Left ventricle myocardium inferior (tissue), 1 donor: Measurements from ENCODE around the gene BTBD9. TPM values are rescaled to one million over a fixed set of nuclear protein-coding genes. Genes with fewer than 3 reads are reported as not detected.

Experiments
- DNase-seq: peaks from one replicate; pipeline ENCODE4 v3.0.0-alpha.2; 2020
- H3K27ac ChIP-seq: fragments of 200-600 bp; replicated peaks from 2 replicates; pipeline ENCODE4 v1.8.0; 2021
- H3K27me3 ChIP-seq: fragments of 200-600 bp; 2 replicates; pipeline ENCODE4 v1.8.0; 2021; ENCODE audit warnings: low read depth
- H3K36me3 ChIP-seq: fragments of 200-600 bp; 2 replicates; pipeline ENCODE4 v1.8.0; 2021
- H3K4me1 ChIP-seq: fragments of 200-600 bp; 2 replicates; pipeline ENCODE4 v1.8.0; 2021
- H3K4me3 ChIP-seq: fragments of 200-600 bp; 2 replicates; pipeline ENCODE4 v1.8.0; 2021; ENCODE audit warnings: mild to moderate bottlenecking, moderate library complexity
- H3K9me3 ChIP-seq: fragments of 200-600 bp; replicated peaks from 2 replicates; pipeline ENCODE4 v1.8.0; 2021
- CTCF ChIP-seq: fragments of 200-600 bp; IDR thresholded peaks from 2 replicates; pipeline ENCODE4 v1.8.0; 2021; ENCODE audit warnings: antibody characterized with exemption, mild to moderate bottlenecking, borderline replicate concordance
- intact Hi-C: fragments of 100-400 bp; cut with micrococcal nuclease; formaldehyde crosslinking; loops from one replicate; pipeline ENCODE4 v1.11.0; 2022
- total RNA-seq: library from RNA; stranded (reverse); fragmentation: NEBNext Ultra II Directional; extraction: Animal tissue kit (Norgen Biotek cat#: 25700); gene quantifications from one replicate; pipeline ENCODE4 v1.2.1, GENCODE V29; 2021
- donor health status: DM: no; HTN: yes; CAD: no; lungs with severe emphysema.

Gene BTBD9
- total RNA-seq, 1 donor from 2014 or later, result 16.5 TPM

DNA sequence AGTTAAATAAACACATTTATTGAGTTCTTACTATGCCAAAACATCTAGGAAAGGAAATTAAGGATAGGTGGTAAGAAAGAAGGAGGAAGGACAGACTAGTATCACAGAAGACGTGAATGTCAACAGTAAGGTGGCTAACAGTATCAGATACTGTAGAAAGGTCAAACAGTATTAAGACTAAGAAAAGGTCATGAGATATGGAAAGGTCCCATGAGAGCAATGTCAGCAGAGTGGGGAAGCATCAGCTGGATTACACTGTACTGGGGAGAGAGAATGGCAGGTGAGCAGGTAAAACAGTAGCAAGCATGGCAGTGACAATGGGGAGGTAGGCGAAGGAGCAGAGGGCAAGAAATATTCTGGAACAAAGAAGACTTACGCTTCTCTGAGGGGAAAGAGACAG, 45.2 kb upstream of the BTBD9 start:
- peaks cover 44% of the 10 kb centered on the region for H3K36me3 ChIP-seq
- no peak for DNase-seq
- H3K27ac ChIP-seq, result no peak overlapping the region
- no peak for TF ChIP-seq CTCF
- no peaks in the 10 kb centered on the region for H3K27me3 ChIP-seq
- H3K9me3 ChIP-seq, result no peaks in the 10 kb centered on the region
- H3K4me1 ChIP-seq, result peaks cover 44% of the 10 kb centered on the region
- intact Hi-C loops, result no loop called here
- H3K4me3 ChIP-seq, result no peak overlapping the region

DNA sequence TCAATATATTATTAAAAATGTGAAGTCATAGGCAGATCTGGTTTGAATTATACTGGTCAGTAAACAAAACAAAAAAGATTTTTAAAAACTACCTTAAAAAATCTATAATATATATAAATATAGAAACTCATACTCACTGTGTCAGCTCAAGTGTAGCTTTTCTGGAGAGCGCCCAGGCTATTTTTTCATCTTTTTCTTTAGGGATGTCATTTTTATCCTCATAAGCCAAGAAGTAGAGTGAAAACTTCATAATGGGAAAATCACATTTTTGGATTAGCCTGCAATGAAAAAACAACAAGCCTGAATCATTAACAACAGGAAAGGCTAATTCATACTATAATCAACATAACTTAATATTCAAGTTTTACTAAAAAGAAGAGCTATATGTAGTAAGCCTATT, 44.5 kb upstream of the BTBD9 start:
- no peak overlapping the region for H3K27ac ChIP-seq
- no peak for TF ChIP-seq CTCF
- peaks cover 47% of the 10 kb centered on the region for H3K36me3 ChIP-seq
- no peaks in the 10 kb centered on the region for H3K27me3 ChIP-seq
- intact Hi-C loops, result no loop called here
- H3K9me3 ChIP-seq, result no peaks in the 10 kb centered on the region
- H3K4me1 ChIP-seq, result peaks cover 37% of the 10 kb centered on the region
- DNase-seq, result no peak
- H3K4me3 ChIP-seq, result no peak overlapping the region

GRCh38 chr6:38681850-38682249, 42.1 kb upstream of the BTBD9 start:
- no peak for DNase-seq
- intact Hi-C loops, result no loop called here
- H3K4me3 ChIP-seq, result no peak overlapping the region
- no peaks in the 10 kb centered on the region for H3K9me3 ChIP-seq
- H3K27me3 ChIP-seq, result no peaks in the 10 kb centered on the region
- peaks cover 62% of the 10 kb centered on the region for H3K36me3 ChIP-seq
- no peak overlapping the region for H3K27ac ChIP-seq
- peaks cover 20% of the 10 kb centered on the region for H3K4me1 ChIP-seq
- TF ChIP-seq CTCF, result no peak

GRCh38 chr6:38679668-38680067, 39.9 kb upstream of the BTBD9 start:
- no peaks in the 10 kb centered on the region for H3K9me3 ChIP-seq
- intact Hi-C loops, result no loop called here
- DNase-seq, result no peak
- H3K27ac ChIP-seq, result no peak overlapping the region
- peaks cover under 1% of the 10 kb centered on the region for H3K4me1 ChIP-seq
- H3K27me3 ChIP-seq, result no peaks in the 10 kb centered on the region
- H3K4me3 ChIP-seq, result no peak overlapping the region
- no peak for TF ChIP-seq CTCF
- peaks cover 84% of the 10 kb centered on the region for H3K36me3 ChIP-seq

GRCh38 chr6:38678178-38678760, 38.5 kb upstream of the BTBD9 start:
- intact Hi-C loops, result no loop called here
- Histone ChIP-seq H3K27ac (no peak overlapping the region), H3K4me1 (peaks cover 7% of the 10 kb centered on the region), H3K9me3 (no peaks in the 10 kb centered on the region), H3K36me3 (peaks cover 73% of the 10 kb centered on the region), H3K4me3 (no peak overlapping the region), H3K27me3 (no peaks in the 10 kb centered on the region)
- DNase-seq, result no peak
- TF ChIP-seq CTCF, result no peak
